BJ (cell line): ENCODE data around the gene OR4D2. TPM values are rescaled to one million over a fixed set of nuclear protein-coding genes. Genes with fewer than 3 reads are reported as not detected.

Source experiments
- CTCF ChIA-PET: fragments of 350-600 bp; formaldehyde crosslinking; extraction: SDS; loops from one replicate; lab custom pipeline; 2021; ENCODE audit warnings: antibody characterized with exemption, inconsistent platforms; lab: Yijun Ruan, JAX
- POLR2A ChIA-PET: fragments of 300-600 bp; sonication (Branson Sonifier 250); formaldehyde crosslinking; extraction: SDS; loops from one replicate; lab custom pipeline; 2021; ENCODE audit warnings: antibody characterized with exemption; lab: Charles Lee
- DNase-seq: peaks from one replicate; pipeline ENCODE4 v3.0.0-alpha.2; 2011; ENCODE audit warnings: low read depth
- H3K27me3 ChIP-seq: 2 replicates; pipeline ENCODE4 v1.6.0; 2011; ENCODE audit warnings: low read length; ENCODE audit not compliant: control insufficient read depth, insufficient read depth
- H3K36me3 ChIP-seq: 2 replicates; pipeline ENCODE4 v1.5.1; 2011; ENCODE audit warnings: low read length; ENCODE audit not compliant: control insufficient read depth, insufficient read depth
- H3K4me3 ChIP-seq: 2 replicates; pipeline ENCODE4 v1.5.1; 2011; ENCODE audit warnings: low read depth, mild to moderate bottlenecking, control low read depth, low read length
- CTCF ChIP-seq: IDR thresholded peaks from 2 replicates; pipeline ENCODE4 v1.5.1; 2011; ENCODE audit warnings: low read depth, mild to moderate bottlenecking, control low read depth, inconsistent platforms, low read length, moderate library complexity; ENCODE audit not compliant: insufficient read depth
- polyA plus RNA-seq: library from polyadenylated mRNA; depleted of rRNA; stranded (reverse); fragments of >200 nt; gene quantifications from 2 replicates; pipeline ENCODE4 v1.2.3, GENCODE V29; 2011

OR4D2 gene
- polyA plus RNA-seq, 1 experiment, result not detected

- CTCF ChIA-PET, result no interaction called here
- no peak for DNase-seq
- Histone ChIP-seq H3K4me3 (no peak within 1 kb of the TSS), H3K27me3 (peaks cover 4% of the 10 kb centered on the region), H3K36me3 (no peaks in the 10 kb centered on the region)
- no peak for TF ChIP-seq CTCF
- POLR2A ChIA-PET, result no interaction called here
These were observed 18.8 kb upstream of the OR4D2 start, which contains the start of gene OR4D1 for GRCh38 chr17:58147930-58148434. TSS of gene OR4D1 (plus strand) at chr17:58148384. CDS start at chr17:58155154, 6,770 bp downstream.

GRCh38 chr17:58148609-58149008, 18.2 kb upstream of the OR4D2 start:
- DNase-seq, result no peak
- TF ChIP-seq CTCF, result no peak
- ChIA-PET POLR2A (no interaction called here), CTCF (no interaction called here)
- Histone ChIP-seq H3K4me3 (no peak overlapping the region), H3K27me3 (peaks cover 4% of the 10 kb centered on the region), H3K36me3 (no peaks in the 10 kb centered on the region)

- Histone ChIP-seq H3K36me3 (no peaks in the 10 kb centered on the region), H3K27me3 (peaks cover 8% of the 10 kb centered on the region), H3K4me3 (no peak overlapping the region)
- POLR2A ChIA-PET, result no interaction called here
- no peak for TF ChIP-seq CTCF
- CTCF ChIA-PET, result interaction anchor here (0.7 kb wide), 1 partner anchor 1188 kb away, joined by 3 read pairs; no protein-coding TSS in a partner anchor
- no peak for DNase-seq
These were observed 16.4 kb upstream of the OR4D2 start for GRCh38 chr17:58150394-58150793.

- H3K36me3 ChIP-seq, result no peaks in the 10 kb centered on the region
- H3K27me3 ChIP-seq, result peaks cover 16% of the 10 kb centered on the region
- CTCF ChIA-PET, result no interaction called here
- no peak overlapping the region for H3K4me3 ChIP-seq
- TF ChIP-seq CTCF, result no peak
- POLR2A ChIA-PET, result no interaction called here
- no peak for DNase-seq
These were observed 13.7 kb upstream of the OR4D2 start for GRCh38 chr17:58153046-58153445.

GRCh38 chr17:58153671-58154070, 13.1 kb upstream of the OR4D2 start:
- TF ChIP-seq CTCF, result no peak
- DNase-seq, result no peak
- POLR2A ChIA-PET, result no interaction called here
- H3K4me3 ChIP-seq, result no peak overlapping the region
- CTCF ChIA-PET, result interaction anchor here (0.6 kb wide), 1 partner anchor 31 kb away, joined by 3 read pairs; no protein-coding TSS in a partner anchor
- H3K27me3 ChIP-seq, result peaks cover 16% of the 10 kb centered on the region
- no peaks in the 10 kb centered on the region for H3K36me3 ChIP-seq
